ENCODE data around the gene DCHS2.

Gene DCHS2

GRCh38 chr4:154349829-154350228 is 141.8 kb downstream of the DCHS2 start:
- no peaks in the 10 kb centered on the region for H3K36me3 ChIP-seq (ENCODE audit: control insufficient read depth, insufficient read depth, low read length)
- H3K4me3 ChIP-seq (ENCODE audit: low read depth, low read length) = no peak overlapping the region
- no peak overlapping the region for H3K9ac ChIP-seq (ENCODE audit: low read length)
- no peak overlapping the region for H3K27ac ChIP-seq (ENCODE audit: low read depth, low read length)
- no peaks in the 10 kb centered on the region for H3K27me3 ChIP-seq (ENCODE audit: control insufficient read depth, insufficient read depth, low read length)
- H3K4me1 ChIP-seq (ENCODE audit: control insufficient read depth, insufficient read depth, low read length) = no peaks in the 10 kb centered on the region
- no peaks in the 10 kb centered on the region for H3K9me3 ChIP-seq (ENCODE audit: control insufficient read depth, insufficient read depth, low read depth, low read length)

DNA sequence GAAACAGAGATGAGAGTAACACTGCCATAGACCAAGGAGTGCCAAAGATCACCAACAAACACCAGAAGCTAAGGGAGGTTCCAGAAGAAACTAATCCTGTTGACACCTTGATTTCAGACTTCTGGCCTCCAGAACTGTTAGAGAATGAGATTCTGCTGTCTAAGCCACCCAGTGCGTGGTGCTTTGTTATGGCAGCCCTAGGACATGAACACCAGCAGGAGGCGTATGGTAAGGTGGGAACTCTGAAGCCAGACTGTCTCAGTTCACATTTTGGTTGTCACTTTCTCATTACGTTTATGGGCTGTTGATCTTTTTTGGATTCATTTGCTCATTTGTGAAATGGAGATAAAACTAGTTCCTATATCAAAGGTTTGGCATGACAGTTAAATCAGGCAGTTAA is 142.9 kb downstream of the DCHS2 start:
- Histone ChIP-seq H3K27ac (ENCODE audit: low read depth, low read length) (no peak overlapping the region), H3K4me1 (ENCODE audit: control insufficient read depth, insufficient read depth, low read length) (no peaks in the 10 kb centered on the region), H3K27me3 (ENCODE audit: control insufficient read depth, insufficient read depth, low read length) (no peaks in the 10 kb centered on the region), H3K4me3 (ENCODE audit: low read depth, low read length) (no peak overlapping the region), H3K36me3 (ENCODE audit: control insufficient read depth, insufficient read depth, low read length) (no peaks in the 10 kb centered on the region), H3K9me3 (ENCODE audit: control insufficient read depth, insufficient read depth, low read depth, low read length) (no peaks in the 10 kb centered on the region), H3K9ac (ENCODE audit: low read length) (no peak overlapping the region)

GRCh38 chr4:154345359-154345758 is 146.2 kb downstream of the DCHS2 start:
- Histone ChIP-seq H3K9ac (ENCODE audit: low read length) (no peak overlapping the region), H3K27ac (ENCODE audit: low read depth, low read length) (no peak overlapping the region), H3K9me3 (ENCODE audit: control insufficient read depth, insufficient read depth, low read depth, low read length) (no peaks in the 10 kb centered on the region), H3K36me3 (ENCODE audit: control insufficient read depth, insufficient read depth, low read length) (no peaks in the 10 kb centered on the region), H3K4me3 (ENCODE audit: low read depth, low read length) (no peak overlapping the region), H3K4me1 (ENCODE audit: control insufficient read depth, insufficient read depth, low read length) (no peaks in the 10 kb centered on the region), H3K27me3 (ENCODE audit: control insufficient read depth, insufficient read depth, low read length) (no peaks in the 10 kb centered on the region)

DNA sequence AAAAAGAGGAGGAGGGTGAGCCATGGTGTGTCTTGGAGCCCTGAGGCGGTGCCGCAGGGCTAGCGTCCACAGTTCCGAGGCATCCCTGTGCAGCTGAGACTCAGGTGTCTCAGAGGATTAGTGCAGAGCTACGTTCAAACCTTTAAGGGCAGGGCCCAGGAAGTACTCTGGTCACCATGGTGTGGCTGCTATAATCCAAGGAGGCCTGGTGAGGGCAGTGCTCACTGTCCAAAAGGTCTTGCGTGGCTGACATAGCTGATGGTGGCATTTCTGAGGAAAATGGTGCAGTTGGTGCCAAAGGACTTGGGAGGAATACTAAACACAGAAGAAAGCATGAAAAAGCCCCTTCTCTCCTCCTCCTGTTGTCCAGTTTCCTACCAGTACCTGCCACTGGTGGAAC is 146.9 kb downstream of the DCHS2 start:
- H3K27me3 ChIP-seq (ENCODE audit: control insufficient read depth, insufficient read depth, low read length) = no peaks in the 10 kb centered on the region
- no peaks in the 10 kb centered on the region for H3K9me3 ChIP-seq (ENCODE audit: control insufficient read depth, insufficient read depth, low read depth, low read length)
- no peak overlapping the region for H3K9ac ChIP-seq (ENCODE audit: low read length)
- no peak overlapping the region for H3K4me3 ChIP-seq (ENCODE audit: low read depth, low read length)
- H3K4me1 ChIP-seq (ENCODE audit: control insufficient read depth, insufficient read depth, low read length) = no peaks in the 10 kb centered on the region
- no peak overlapping the region for H3K27ac ChIP-seq (ENCODE audit: low read depth, low read length)
- H3K36me3 ChIP-seq (ENCODE audit: control insufficient read depth, insufficient read depth, low read length) = no peaks in the 10 kb centered on the region

DNA sequence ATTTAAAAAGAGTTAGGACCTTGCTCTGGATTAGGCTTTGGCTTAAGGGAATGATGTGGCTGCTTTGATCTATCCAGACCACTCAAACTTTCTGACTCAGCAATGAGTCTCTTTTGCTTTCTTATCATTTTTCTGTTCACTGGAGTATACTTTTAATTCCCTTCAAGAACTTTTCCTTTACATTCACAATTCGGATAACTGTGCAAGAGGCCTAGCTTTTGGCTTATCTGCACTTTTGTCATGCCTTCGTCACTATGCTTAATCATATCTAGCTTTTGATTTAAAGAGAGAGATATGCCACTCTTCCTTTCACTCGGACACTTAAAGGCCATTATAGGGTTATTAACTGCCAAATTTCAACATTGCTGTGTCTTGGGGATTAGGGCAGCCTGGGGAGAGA is 147.9 kb downstream of the DCHS2 start:
- H3K27ac ChIP-seq (ENCODE audit: low read depth, low read length) = no peak overlapping the region
- H3K9me3 ChIP-seq (ENCODE audit: control insufficient read depth, insufficient read depth, low read depth, low read length) = no peaks in the 10 kb centered on the region
- no peak overlapping the region for H3K4me3 ChIP-seq (ENCODE audit: low read depth, low read length)
- H3K36me3 ChIP-seq (ENCODE audit: control insufficient read depth, insufficient read depth, low read length) = no peaks in the 10 kb centered on the region
- H3K27me3 ChIP-seq (ENCODE audit: control insufficient read depth, insufficient read depth, low read length) = no peaks in the 10 kb centered on the region
- no peak overlapping the region for H3K9ac ChIP-seq (ENCODE audit: low read length)
- no peaks in the 10 kb centered on the region for H3K4me1 ChIP-seq (ENCODE audit: control insufficient read depth, insufficient read depth, low read length)

DNA sequence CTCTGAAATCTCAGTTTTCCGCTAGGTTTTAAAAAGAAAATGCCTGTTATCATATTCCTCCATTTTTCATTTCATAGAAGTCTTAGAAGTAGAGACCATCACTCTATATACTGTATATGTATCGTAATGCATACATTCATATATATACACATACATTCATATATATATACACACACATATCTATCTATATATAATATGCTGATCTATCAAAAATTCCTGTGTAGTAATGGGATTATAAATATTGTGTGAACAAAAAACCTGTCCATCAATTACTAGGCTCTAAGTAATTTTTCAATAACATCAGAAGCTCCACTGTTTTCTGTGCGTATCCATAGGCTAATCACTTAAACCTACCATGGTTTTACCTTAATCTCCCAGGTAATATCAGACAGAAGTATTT is 150.2 kb downstream of the DCHS2 start:
- Histone ChIP-seq H3K36me3 (ENCODE audit: control insufficient read depth, insufficient read depth, low read length) (no peaks in the 10 kb centered on the region), H3K4me3 (ENCODE audit: low read depth, low read length) (no peak overlapping the region), H3K9me3 (ENCODE audit: control insufficient read depth, insufficient read depth, low read depth, low read length) (no peaks in the 10 kb centered on the region), H3K9ac (ENCODE audit: low read length) (no peak overlapping the region), H3K27me3 (ENCODE audit: control insufficient read depth, insufficient read depth, low read length) (no peaks in the 10 kb centered on the region), H3K27ac (ENCODE audit: low read depth, low read length) (no peak overlapping the region), H3K4me1 (ENCODE audit: control insufficient read depth, insufficient read depth, low read length) (no peaks in the 10 kb centered on the region)

DNA sequence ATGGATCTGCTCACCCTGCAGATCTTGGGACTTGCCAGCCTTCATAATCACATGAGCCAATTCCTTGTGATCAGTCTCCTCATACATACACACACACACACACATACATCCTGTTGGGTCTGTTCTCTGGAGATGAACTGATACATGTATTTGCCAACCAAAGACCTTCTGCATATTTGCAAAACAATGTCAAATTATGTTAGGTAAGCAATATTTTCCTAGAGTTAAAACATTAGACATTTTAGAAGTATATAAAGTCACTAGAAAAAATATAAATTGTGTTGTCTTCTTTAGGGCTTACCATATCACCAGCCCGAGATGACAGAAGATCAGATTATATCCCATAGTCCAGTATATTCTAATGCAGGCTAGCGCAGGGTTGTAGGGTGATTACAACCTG is 156.0 kb downstream of the DCHS2 start:
- H3K9ac ChIP-seq (ENCODE audit: low read length) = no peak overlapping the region
- no peak overlapping the region for H3K4me3 ChIP-seq (ENCODE audit: low read depth, low read length)
- H3K27me3 ChIP-seq (ENCODE audit: control insufficient read depth, insufficient read depth, low read length) = peaks cover 34% of the 10 kb centered on the region
- no peaks in the 10 kb centered on the region for H3K9me3 ChIP-seq (ENCODE audit: control insufficient read depth, insufficient read depth, low read depth, low read length)
- no peaks in the 10 kb centered on the region for H3K4me1 ChIP-seq (ENCODE audit: control insufficient read depth, insufficient read depth, low read length)
- H3K36me3 ChIP-seq (ENCODE audit: control insufficient read depth, insufficient read depth, low read length) = no peaks in the 10 kb centered on the region
- no peak overlapping the region for H3K27ac ChIP-seq (ENCODE audit: low read depth, low read length)

DNA sequence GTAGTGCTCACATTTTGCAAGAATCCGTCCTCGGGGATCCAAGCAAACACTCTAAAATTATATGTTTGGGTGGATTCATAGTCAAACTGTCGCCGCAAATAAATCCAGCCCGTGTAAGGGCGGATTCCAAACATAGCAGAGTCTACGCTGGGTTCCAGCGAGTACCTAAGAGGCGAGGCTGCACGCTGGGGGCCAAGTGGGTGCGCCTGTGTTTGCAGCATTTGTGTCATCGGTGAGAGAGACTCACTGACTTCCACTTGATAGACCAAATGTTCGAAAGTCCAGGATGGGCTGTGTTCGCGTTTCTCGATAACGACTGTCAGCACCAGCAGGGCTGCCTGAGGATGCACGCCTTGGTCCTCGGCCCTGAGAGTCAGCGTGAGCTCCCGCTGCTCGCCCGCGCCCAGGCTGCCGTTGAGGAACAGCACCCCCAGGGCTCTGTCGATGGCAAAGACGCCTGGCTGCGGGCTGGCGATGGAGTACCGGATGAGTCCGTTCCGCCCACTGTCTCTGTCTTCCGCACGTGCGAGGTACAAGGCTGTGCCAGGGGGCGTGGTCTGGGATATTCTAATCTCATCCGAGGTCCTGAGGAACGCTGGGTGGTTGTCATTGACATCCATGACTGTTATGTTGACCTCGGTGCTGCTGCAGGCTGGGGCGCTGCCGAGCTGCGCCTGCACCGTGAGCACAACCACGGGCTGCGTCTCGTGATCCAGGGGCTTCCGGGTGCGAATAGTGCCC is 158.7 kb downstream of the DCHS2 start:
- H3K36me3 ChIP-seq (ENCODE audit: control insufficient read depth, insufficient read depth, low read length) = no peaks in the 10 kb centered on the region
- H3K27ac ChIP-seq (ENCODE audit: low read depth, low read length) = no peak overlapping the region
- H3K9ac ChIP-seq (ENCODE audit: low read length) = no peak overlapping the region

DNA sequence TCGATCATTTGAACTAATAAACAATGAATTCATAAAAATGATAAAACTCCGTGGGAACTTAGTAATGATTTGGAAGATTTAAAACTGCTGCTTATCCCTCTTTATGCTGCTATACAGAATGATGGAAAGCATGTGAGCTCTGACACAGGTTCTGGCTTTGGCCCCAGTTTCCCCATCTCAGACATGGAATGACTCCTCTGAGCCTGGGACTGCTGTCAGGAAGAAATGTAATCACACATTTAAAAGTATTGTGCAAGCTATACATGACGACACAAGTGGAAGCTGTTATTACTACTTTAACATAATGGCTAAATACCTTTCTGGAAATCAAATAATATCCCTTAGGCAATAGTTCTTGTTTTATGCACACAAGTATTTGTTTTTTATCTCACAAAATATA is 161.7 kb downstream of the DCHS2 start:
- H3K27ac ChIP-seq (ENCODE audit: low read depth, low read length) = no peak overlapping the region
- H3K4me1 ChIP-seq (ENCODE audit: control insufficient read depth, insufficient read depth, low read length) = no peaks in the 10 kb centered on the region
- no peaks in the 10 kb centered on the region for H3K9me3 ChIP-seq (ENCODE audit: control insufficient read depth, insufficient read depth, low read depth, low read length)
- H3K27me3 ChIP-seq (ENCODE audit: control insufficient read depth, insufficient read depth, low read length) = peaks cover 34% of the 10 kb centered on the region
- H3K9ac ChIP-seq (ENCODE audit: low read length) = no peak overlapping the region
- H3K4me3 ChIP-seq (ENCODE audit: low read depth, low read length) = no peak overlapping the region
- H3K36me3 ChIP-seq (ENCODE audit: control insufficient read depth, insufficient read depth, low read length) = no peaks in the 10 kb centered on the region

More for the DNA sequence above, 158.7 kb downstream of the DCHS2 start:
- H3K27me3 ChIP-seq (ENCODE audit: control insufficient read depth, insufficient read depth, low read length) = peaks cover 34% of the 10 kb centered on the region
- peak overlapping the region; percentile 57 for H3K4me3 ChIP-seq (ENCODE audit: low read depth, low read length)
- no peaks in the 10 kb centered on the region for H3K9me3 ChIP-seq (ENCODE audit: control insufficient read depth, insufficient read depth, low read depth, low read length)
- H3K4me1 ChIP-seq (ENCODE audit: control insufficient read depth, insufficient read depth, low read length) = no peaks in the 10 kb centered on the region

DNA sequence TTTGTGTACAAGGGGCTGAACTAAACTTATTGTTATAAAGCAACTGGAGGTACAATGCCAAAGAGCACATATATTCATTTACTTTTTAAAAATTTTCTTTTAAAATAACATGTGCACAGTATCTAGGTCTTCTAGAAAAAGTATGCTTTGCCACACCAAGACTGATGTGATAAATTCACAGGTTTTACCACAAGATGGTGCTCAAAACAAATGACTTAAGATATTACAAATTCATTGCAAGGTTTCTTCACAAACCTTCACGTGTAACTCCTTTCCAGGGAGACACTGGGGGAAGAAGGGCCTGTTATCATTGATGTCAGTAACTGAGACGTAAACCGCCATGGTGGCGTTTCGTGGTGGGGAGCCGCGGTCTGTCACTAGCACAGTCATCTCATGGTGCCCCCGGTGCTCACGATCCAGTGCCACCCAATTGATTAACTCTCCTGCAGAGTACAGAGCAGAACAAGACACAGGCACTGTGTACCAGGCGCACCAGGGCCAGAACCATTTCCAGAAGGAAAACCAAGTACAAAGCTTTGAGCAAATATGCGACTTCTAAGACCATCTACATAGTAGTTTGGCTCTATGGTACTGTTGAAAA is 162.2 kb downstream of the DCHS2 start:
- H3K27ac ChIP-seq (ENCODE audit: low read depth, low read length) = no peak overlapping the region
- no peaks in the 10 kb centered on the region for H3K4me1 ChIP-seq (ENCODE audit: control insufficient read depth, insufficient read depth, low read length)
- H3K27me3 ChIP-seq (ENCODE audit: control insufficient read depth, insufficient read depth, low read length) = peaks cover 34% of the 10 kb centered on the region
- no peak overlapping the region for H3K9ac ChIP-seq (ENCODE audit: low read length)
- no peak overlapping the region for H3K4me3 ChIP-seq (ENCODE audit: low read depth, low read length)
- H3K9me3 ChIP-seq (ENCODE audit: control insufficient read depth, insufficient read depth, low read depth, low read length) = no peaks in the 10 kb centered on the region
- H3K36me3 ChIP-seq (ENCODE audit: control insufficient read depth, insufficient read depth, low read length) = no peaks in the 10 kb centered on the region

GRCh38 chr4:154328030-154328429 is 163.6 kb downstream of the DCHS2 start:
- Histone ChIP-seq H3K27me3 (ENCODE audit: control insufficient read depth, insufficient read depth, low read length) (peaks cover 22% of the 10 kb centered on the region), H3K9ac (ENCODE audit: low read length) (no peak overlapping the region), H3K36me3 (ENCODE audit: control insufficient read depth, insufficient read depth, low read length) (no peaks in the 10 kb centered on the region), H3K9me3 (ENCODE audit: control insufficient read depth, insufficient read depth, low read depth, low read length) (no peaks in the 10 kb centered on the region), H3K4me1 (ENCODE audit: control insufficient read depth, insufficient read depth, low read length) (no peaks in the 10 kb centered on the region), H3K4me3 (ENCODE audit: low read depth, low read length) (no peak overlapping the region), H3K27ac (ENCODE audit: low read depth, low read length) (no peak overlapping the region)
